HG03378 (cell line): ENCODE data around the gene PTH2R.
A peak's percentile ranks its signal among the peaks of the same experiment; 100 is the strongest.
"Not testable (repeated sequence)": the region's sequence is repeated elsewhere in the genome, so short reads cannot be mapped to it uniquely, and the experiment has no call there.

ENCODE experiments used
- ATAC-seq: cut with Tn5 transposase; IDR thresholded peaks from one replicate; pipeline ENCODE4 v1.9.1; 2021; ENCODE audit warnings: mild to moderate bottlenecking, moderate library complexity; ENCODE audit not compliant: unreplicated experiment

The PTH2R gene, protein sequence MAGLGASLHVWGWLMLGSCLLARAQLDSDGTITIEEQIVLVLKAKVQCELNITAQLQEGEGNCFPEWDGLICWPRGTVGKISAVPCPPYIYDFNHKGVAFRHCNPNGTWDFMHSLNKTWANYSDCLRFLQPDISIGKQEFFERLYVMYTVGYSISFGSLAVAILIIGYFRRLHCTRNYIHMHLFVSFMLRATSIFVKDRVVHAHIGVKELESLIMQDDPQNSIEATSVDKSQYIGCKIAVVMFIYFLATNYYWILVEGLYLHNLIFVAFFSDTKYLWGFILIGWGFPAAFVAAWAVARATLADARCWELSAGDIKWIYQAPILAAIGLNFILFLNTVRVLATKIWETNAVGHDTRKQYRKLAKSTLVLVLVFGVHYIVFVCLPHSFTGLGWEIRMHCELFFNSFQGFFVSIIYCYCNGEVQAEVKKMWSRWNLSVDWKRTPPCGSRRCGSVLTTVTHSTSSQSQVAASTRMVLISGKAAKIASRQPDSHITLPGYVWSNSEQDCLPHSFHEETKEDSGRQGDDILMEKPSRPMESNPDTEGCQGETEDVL

DNA sequence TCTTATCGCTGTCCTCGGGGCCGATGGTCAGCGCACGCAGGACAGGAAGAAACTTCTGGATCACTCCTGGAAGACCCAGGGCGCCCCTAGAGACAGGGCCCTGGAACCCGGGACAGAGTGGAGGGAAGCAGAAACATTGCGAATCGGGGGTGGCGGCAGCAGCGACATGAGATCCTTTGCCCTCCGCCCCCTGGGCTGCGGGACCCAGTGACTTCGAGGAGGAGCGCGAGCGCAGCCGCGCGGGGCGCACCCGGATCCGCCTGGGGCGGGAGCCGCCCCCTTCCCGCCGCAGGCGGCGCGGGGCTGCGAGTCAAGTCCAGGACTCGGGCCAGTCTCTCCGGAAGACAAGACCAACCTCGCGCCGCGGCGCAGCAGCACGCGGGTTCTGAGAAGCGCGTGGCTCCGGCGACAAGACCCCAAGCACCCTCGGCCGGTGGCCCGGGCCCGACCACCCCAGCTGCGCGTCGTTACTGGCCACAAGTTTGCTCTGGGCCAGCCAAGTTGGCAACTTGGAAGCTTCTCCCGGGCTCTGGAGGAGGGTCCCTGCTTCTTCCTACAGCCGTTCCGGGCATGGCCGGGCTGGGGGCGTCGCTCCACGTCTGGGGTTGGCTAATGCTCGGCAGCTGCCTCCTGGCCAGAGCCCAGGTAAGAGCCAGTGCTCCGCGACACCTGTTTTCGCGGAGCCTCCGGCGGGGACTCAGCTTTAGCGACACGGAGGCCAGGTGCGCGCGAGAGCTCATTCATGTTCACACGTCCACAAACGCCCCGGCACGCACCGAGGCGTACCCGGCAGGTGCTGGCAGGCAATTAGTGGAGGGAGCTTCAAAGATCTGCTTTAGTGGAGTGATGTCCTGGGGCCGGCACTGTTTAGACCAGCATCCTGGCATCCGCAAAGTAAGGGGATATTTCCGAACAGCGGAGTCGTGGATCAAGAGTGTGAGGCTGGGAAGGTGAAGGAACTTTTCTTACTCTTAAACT is at the start of gene PTH2R:
TSS of gene PTH2R (plus strand) at position 319 of the 978 bp plus-strand sequence. CDS start at position 571, 252 bp downstream.
- no peak for ATAC-seq

DNA sequence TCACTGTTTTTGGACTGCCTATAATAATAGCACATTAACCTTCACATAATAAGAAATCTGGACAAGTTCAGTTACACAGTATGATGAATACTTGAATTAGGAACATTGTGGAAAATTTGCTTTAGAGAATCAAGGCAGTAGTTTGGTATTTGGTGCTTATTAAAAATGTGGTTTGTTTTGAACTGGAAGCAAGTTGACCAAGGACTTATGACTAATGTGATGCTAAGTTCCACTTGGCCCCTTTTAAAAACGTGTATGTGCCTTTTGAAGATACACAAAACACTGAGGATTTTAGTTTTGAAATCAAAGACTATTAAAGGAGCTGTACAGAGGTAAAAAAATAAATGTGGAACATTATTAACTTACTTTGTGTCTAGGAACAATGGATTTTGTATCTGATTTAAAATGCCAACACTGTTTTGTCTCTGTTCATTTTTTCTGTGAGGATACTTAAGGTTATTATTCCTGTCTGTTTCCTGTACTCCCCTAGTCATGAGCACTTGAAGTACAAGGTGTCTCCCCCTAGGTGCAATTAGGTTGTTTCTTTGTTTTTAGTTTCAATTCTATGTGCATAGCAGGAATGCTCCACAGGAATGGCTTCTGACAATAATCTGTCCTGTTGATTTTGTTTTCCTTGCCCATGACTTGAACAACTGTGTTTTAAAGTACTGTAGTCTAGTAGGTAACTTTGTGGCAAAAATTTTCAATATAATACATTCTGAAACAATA is 49.6 kb upstream of the PTH2R start:
- ATAC-seq, result no peak

DNA sequence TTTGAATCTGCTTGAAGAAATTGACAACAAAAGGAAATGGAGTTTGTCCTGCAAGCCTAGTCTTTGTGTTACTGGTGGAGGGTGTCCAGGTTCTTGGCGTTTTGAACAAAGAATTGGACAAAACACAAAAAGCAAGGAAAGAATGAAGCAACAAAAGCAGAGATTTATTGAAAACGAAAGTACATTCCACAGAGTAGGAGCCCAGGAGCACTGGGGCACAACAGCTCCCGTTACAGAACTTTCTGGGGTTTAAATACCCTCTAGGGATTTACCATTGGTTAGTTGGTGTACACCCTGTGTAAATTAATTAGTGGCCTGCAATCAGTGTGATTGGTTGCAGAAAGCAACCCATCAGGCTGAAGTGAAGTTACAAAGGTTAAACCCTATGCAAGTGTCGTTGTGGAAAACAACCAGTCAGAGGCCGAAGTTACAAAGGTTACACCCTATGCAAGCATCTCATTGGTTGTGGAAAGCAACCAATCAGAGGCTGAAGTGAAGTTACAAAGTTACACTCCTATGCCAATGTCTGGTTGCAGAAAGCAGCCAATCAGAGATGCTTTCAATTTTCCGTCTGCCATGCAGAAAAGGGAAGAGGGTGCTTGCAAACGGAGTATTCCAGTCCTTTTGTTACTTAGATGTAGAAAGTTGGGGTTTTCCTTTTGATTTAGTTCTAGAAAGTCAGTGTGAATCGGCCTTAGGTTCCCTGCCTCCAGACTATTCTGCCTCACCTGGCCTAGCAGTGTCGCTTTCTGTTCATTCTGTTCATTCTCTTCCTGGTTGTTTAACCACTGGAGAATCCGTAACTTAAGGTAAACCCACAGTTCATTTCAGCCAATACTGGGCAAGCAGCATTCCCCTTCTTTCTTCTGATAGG is 47.6 kb upstream of the PTH2R start:
- ATAC-seq, result no peak

DNA sequence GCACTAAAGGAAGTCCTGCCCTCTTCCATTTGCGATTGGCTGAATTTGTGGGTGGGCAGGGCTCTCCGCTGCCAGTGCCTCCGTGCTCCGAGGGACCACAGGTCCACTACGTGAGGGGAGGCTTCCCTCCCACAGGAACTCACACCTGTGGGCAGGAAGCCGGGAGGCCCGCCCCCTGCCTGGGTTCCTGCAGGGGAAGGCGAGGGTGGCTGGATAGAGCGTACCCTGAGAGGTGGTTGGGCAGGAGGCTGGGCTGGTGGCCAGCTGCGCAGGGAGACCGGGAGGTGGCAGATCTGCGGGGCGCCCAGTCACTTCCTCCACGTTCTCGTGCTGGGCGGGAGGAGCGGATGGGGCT is 47.0 kb upstream of the PTH2R start:
- no peak for ATAC-seq

DNA sequence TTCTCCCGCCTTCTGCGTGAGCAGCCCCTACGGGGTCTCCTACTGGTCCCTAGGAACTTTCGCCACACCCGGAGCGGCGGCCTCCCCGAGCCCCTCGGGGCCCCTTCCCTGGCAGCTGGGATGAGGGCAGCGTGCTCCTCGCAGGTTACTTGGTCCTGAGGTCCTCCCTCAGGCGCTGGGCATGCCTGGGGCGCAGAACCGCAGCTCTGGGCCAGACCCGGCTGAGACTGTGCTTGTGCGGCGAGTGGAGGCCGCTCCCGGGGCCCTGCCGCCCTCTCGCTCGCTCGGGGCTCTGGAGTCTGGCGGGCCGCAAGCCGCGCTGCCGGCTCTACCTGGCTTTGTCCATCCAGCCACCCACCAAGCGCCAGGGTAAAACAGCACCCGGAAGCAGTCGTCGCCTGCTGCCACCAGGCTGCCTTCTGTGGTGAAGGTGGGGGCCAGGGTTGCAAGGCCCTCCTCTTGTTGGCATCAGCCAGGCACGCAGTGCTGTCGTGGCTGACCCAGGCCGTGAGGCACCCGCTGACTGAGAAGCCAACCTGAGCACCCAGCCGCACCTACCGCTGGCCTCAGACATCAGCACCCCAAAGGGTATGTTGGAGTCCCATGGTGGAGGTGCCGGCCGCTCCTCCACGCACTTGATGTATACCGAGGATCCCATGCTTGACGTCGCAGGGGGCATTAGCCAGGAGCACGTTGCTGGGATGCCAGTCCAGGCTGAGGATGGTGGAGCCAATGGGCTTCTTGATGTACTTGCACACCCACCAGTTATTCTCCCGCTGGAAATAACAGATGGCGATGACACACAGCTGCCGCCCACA is 46.1 kb upstream of the PTH2R start:
- no peak for ATAC-seq

DNA sequence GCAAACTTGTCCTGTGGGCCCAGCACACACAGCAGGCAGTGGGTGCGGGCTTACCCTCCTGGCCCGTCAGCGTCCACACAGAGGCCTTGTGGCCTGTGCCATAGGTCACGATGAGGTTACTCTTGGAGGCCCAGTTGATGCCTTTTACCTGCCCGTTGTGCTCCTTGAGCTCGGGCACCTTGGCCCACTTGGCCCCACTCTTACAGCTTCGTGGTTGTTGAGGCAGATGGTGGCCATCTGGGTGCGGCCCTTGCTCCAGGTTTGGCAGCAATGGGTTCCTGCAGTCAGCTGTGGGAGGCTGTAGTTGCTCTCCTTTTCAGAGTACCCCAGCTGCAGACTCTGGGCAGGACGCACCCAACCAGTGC is 45.5 kb upstream of the PTH2R start:
- ATAC-seq, result no peak

DNA sequence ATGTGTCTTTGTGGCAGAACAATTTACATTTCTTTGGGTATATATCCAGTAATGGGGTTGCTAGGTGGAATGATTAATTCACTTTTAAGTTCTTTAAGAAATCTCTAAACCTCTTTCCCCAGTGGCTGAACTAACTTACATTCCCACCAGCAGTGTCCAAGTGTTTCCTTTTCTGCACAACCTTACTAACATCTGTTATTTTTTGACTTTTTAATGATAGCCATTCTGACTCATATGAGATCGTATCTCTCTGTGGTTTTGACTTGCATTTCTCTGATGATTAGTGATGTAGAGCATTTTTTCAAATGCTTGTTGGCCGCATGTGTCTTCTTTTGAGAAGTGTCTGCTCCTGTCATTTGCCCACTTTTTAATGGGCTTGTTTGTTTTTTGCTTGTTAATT is 43.1 kb upstream of the PTH2R start:
- peak; percentile 84 for ATAC-seq

DNA sequence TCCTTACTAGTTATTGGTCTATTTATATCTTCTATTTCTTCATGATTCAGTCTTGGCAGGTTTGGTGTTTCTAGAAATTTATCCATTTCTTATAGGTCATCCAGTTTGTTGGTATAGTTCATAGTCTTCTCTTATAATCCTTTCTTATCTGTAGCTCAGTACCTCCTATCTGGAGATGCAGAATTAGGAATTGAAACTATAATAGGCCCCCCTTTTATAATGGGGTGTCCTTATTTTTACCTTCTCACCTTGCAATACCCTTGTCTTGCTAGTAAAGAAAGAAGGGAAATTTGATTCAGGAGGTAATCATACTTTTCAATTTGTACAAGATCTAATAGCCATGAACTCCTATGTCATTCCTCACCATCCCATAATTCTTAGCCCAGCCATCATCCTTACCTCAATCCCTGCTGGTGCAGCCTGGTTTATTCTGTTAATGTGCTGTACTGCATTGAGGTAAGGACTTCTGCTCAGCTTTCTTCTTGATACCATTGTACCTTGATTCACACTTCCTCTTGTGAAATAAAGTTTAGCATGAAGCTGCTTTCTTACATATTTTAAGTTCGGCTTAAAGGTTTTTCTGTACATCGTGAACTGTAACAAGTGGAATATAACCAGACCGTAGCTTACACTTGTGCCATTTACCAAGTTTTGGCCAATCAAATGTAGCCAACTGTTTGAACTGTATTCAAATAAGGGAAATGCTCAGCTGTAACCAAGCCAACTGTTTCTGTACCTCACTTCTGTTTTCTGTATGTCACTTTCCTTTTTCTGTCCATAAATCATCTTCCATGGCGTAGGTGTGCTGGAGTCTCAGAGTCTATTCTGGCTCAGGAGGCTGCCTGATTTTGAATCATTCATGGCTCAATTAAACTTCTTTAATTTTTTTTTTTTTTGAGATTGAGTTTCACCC is 40.1 kb upstream of the PTH2R start:
- ATAC-seq, result peak; percentile 59

DNA sequence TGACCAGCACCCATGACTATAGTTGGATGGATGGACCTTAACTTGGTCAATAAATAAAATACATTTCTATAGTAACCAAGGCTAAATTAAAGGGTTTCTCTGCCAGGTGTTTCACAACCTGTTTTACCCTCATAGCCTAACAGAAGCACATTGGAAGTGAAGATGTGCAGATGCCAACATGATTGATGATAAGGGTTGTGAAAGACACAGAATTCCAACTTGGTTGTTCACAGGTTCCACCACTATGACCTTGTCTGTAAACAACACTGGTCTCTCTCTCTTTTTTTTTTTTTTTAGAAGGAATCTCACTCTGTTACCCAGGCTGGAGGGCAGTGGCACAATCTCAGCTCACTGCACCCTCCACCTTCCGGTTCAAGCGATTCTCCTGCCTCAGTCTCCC is 37.5 kb upstream of the PTH2R start:
- ATAC-seq, result no peak

DNA sequence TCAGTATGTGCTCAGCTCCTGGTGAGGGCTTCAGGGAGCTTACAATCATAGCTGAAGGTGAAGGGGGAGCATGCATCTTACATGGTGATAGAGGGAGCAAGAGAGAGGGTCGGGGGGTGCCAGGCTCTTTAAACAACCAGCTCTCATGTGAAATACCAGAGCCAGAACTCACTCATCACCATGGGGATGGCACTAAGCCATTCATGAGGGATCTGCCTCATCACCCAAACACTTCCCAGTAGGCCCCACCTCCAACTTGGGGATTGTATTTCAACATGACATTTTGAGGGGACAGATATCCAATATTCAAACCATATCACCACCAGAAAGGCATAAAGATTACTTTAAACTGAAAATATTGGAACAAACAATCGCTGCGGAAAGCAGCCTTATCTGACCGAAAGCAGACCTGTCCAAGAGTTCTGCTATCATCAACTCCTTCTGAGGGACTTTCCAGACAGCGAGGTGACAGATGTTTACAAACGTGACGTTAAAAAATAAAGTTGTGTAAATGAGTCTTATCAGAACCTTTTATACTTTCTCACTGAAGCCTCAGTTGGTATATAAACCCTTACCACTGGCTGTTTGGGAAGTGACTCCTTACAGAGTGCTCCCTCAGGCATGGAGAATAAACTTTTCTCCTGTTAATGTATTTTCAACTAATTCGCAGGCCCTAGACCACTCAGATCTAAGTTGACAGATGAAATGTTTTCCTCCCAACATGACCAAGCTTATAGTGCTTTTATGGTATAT is 35.5 kb upstream of the PTH2R start:
- no peak for ATAC-seq

DNA sequence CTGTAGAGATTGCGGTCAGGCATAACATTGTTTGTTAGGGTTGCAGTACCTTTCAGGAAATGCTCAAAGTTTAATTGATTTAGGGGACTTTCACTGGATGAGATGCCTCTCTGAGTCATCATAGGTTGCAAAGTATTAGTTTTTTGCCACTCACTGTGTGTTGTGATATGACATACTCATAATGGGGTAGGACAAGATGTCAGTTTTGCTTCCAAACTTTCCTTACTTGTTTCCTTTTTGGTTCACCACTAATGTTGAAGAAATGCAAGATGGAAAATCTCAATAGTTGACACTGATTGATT is 35.0 kb upstream of the PTH2R start:
- ATAC-seq, result no peak

DNA sequence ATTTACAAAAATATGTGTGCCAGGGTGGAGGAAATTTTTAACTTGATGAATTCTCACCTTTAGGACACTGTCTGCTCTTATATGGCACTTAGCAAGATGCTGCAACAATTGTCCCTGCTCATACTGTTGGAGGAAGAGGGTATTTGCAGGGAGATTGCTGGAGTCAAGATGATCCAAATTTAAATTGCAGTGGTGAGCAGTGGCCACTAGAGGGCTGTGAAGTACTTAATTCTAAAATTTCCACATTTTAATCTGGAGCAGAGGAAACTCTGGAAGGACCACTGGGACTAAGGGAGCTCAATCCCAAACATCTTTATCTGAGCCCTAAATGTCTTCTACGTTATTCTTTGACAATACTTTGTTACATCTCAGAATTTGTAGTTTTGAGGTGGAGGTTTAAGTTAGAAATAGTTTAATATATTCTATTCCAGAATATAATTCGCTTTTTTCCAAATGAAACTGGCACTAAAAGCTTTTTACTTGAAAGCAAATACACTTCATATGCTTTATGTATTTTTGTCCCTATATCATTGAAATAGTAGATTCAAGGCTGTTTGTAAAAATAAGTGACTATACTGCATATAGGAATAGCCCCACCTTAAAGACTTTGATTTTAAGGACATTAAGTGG is 33.0 kb upstream of the PTH2R start:
- ATAC-seq, result peak; percentile 65

DNA sequence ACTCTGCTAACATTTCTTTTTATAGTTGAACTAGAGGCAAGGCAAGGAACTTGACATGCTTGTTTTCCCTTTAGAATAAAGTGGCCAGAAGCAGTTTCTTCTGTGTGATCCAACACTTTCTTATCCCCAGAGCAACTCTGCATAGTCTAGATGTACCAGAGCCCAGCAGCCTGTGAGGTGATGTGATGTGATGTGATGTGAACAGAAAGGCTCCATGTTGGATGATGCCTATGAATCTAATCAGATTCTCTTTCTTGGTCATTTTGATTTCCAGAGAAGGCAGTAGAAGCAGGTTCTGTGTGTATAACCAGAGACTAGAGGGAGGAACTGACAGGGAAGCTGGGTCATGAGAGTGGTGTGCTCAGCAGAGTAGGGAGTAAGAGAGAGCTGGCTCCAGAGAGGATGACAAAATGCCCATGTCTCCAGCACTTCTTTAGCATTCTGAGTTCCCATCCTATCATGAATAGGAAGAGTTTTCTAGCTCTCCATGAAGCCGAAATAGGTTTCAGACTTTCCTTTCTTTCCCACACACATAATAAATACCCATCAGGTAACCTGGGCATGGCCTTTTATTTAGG is 31.0 kb upstream of the PTH2R start:
- ATAC-seq, result no peak

DNA sequence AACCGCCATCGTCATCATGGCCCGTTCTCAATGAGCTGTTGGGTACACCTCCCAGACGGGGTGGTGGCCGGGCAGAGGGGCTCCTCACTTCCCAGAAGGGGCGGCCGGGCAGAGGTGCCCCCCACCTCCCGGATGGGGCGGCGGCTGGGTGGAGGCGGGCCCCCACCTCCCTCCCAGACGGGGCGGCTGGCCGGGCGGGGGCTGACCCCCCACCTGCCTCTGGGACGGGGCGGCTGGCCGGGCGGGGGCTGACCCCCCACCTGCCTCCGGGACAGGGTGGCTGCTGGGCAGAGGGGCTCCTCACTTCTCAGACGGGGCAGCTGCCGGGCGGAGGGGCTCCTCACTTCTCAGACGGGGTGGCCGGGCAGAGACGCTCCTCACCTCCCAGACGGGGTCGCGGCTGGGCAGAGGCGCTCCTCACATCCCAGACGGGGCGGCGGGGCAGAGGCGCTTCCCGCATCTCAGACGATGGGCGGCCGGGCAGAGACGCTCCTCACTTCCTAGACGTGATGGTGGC is 29.2 kb upstream of the PTH2R start:
- ATAC-seq, result not testable (repeated sequence)

DNA sequence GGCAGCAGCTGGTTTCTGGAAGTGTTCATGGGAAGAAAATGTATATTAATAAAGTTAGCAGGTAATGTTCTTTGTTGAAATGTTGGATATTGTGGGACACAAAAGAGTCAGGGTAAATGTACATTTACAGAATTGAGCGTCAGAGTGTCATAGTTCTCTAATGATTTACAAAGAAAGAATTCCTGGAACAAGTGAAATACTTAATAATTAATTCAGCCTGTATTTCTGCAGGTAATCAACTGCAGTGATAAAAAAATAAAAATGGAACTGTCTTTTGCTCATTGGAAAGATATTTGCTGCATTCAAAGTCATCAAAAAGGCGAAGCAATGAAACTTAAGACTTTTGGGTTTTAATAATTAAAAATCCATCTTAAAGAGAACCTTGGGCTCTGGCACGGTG is 27.4 kb upstream of the PTH2R start:
- no peak for ATAC-seq

DNA sequence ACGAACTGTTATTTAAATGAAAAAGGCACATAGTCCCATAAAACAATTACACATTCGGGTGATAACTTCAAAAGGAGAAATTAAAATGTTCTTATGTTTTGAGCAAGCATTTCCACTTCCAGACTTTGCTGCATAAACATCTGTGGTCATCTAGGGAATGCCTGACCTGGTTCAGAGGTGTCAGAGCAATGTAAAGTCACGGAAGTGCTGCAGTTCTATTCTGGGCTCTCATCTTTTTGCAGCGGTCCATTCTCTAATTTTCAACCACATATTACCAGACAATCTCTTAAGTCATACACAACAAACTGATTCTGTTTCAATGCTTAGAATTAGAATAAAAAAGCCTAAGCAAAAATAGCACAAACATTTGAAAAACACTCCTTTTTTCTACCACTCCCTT is 22.0 kb upstream of the PTH2R start:
- no peak for ATAC-seq

DNA sequence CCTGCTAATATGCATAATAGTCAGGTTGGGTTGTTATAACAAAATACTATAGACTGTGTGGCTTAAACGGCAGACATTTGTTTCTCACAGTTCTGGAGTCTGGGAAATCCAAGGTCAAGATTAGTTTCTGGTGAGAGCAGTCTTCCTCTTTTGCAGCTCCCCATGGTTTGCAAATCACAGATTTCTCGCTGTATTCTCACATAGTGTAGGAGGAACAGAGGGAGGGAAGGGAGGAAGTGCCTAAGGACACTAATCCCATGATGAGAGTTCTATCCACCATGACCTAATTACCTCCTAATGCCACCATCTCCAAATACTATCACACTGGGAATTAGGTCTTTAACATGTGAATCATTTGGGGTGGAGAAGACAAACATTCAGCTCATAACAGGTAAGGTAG is 20.1 kb upstream of the PTH2R start:
- ATAC-seq, result no peak
